Natural killer cell (primary cell): ENCODE data around the gene FAM131C. TPM values are rescaled to one million over a fixed set of nuclear protein-coding genes. Genes with fewer than 3 reads are reported as not detected.

ENCODE experiments used
- ATAC-seq, 3 donors: fragments of 150-1000 bp in 2 of 3; fragments of 200-7000 bp in 1 of 3; cut with Tn5 transposase; 1 replicate in 1 of 3; 2 replicates in 2 of 3; pipeline ENCODE4 v1.10.0; 2021; ENCODE audit warnings: mild to moderate bottlenecking in 2 of 3, moderate library complexity in 2 of 3
- DNase-seq, 2 donors: peaks; one replicate each; pipeline versions ENCODE4 v3.0.0 to v3.0.0-alpha.2; 2013 to 2021; ENCODE audit warnings: mixed read lengths in 1 of 2
- H3K27ac ChIP-seq: one replicate; pipeline ENCODE4 v1.5.1; 2013; ENCODE audit warnings: mild to moderate bottlenecking, low read length
- H3K27me3 ChIP-seq: one replicate; pipeline ENCODE4 v1.6.1; 2013; ENCODE audit warnings: low read length; ENCODE audit not compliant: control insufficient read depth, insufficient read depth
- H3K36me3 ChIP-seq: one replicate; pipeline ENCODE4 v1.6.1; 2013; ENCODE audit warnings: low read length; ENCODE audit not compliant: control insufficient read depth, insufficient read depth
- H3K4me1 ChIP-seq: one replicate; pipeline ENCODE4 v1.6.1; 2013; ENCODE audit warnings: low read length; ENCODE audit not compliant: control insufficient read depth, insufficient read depth
- H3K4me3 ChIP-seq: one replicate; pipeline ENCODE4 v1.5.1; 2013; ENCODE audit warnings: low read length
- H3K9me3 ChIP-seq: one replicate; pipeline ENCODE4 v1.6.1; 2013; ENCODE audit warnings: low read length; ENCODE audit not compliant: control insufficient read depth, insufficient read depth
- H3K27ac Mint-ChIP-seq, 2 donors: one replicate each; pipeline ENCODE4 v1.8.0; 2022; ENCODE audit warnings: mild to moderate bottlenecking in 2 of 2, mixed read lengths in 2 of 2, moderate library complexity in 1 of 2
- H3K27me3 Mint-ChIP-seq, 2 donors: one replicate each; pipeline ENCODE4 v1.8.0; 2022; ENCODE audit warnings: low read depth in 2 of 2, mixed read lengths in 2 of 2
- H3K36me3 Mint-ChIP-seq: one replicate; pipeline ENCODE4 v1.8.0; 2022; ENCODE audit warnings: mixed read lengths
- H3K4me1 Mint-ChIP-seq, 2 donors: one replicate each; pipeline ENCODE4 v1.8.0; 2022; ENCODE audit warnings: mixed read lengths in 2 of 2
- H3K4me3 Mint-ChIP-seq: one replicate; pipeline ENCODE4 v1.8.0; 2022; ENCODE audit warnings: mild to moderate bottlenecking, moderate library complexity, mixed read lengths
- H3K9me3 Mint-ChIP-seq, 2 donors: one replicate each; pipeline ENCODE4 v1.8.0; 2022; ENCODE audit warnings: mixed read lengths in 2 of 2
- CTCF ChIP-seq: fragments of 200-600 bp; IDR thresholded peaks from one replicate; pipeline ENCODE4 v1.8.0; 2022; ENCODE audit warnings: antibody characterized with exemption
- WGBS: methylation state at CpG from one replicate; pipeline ENCODE4 v1.1.7; 2013; ENCODE audit warnings: missing lambda C conversion rate; ENCODE audit not compliant: insufficient coverage; 5-methylcytosine and 5-hydroxymethylcytosine counted together
- intact Hi-C: fragments of 100-400 bp; cut with micrococcal nuclease; formaldehyde crosslinking; loops from one replicate; pipeline ENCODE4 v1.14.2; 2022
- total RNA-seq, 4 donors: library from RNA; stranded (reverse); fragments of 120-200 nt in 1 of 4; gene quantifications; one replicate each; pipeline versions ENCODE4 v1.2.3 to v1.2.4, GENCODE V29; 2013 to 2022

FAM131C gene
- total RNA-seq, 3 donors from 2014 or later (not counting 1 experiment from before 2014, with no cell fraction given) = not detected

- no peaks in the 10 kb centered on the region for H3K9me3 ChIP-seq
- H3K9me3 Mint-ChIP-seq = no peaks in the 10 kb centered on the region
- H3K4me1 Mint-ChIP-seq = peaks cover 9 to 10% of the 10 kb centered on the region in 2 donors
- no peak for TF ChIP-seq CTCF
- H3K36me3 ChIP-seq = no peaks in the 10 kb centered on the region
- no peak overlapping the region for H3K27ac Mint-ChIP-seq
- peaks cover 16% of the 10 kb centered on the region for H3K27me3 ChIP-seq
- ATAC-seq (no peak), DNase-seq (no peak)
- H3K27ac ChIP-seq = no peak overlapping the region
- H3K27me3 Mint-ChIP-seq = peaks cover 10 to 21% of the 10 kb centered on the region in 2 donors
- H3K4me3 ChIP-seq = no peak overlapping the region
- no peaks in the 10 kb centered on the region for H3K36me3 Mint-ChIP-seq
- no peak overlapping the region for H3K4me3 Mint-ChIP-seq
- intact Hi-C loops = no loop called here
- peaks cover 31% of the 10 kb centered on the region for H3K4me1 ChIP-seq
- 88% methylated on average over 13 of the region's 14 CpGs for WGBS
These were observed 2.8 kb upstream of the FAM131C start for GRCh38 chr1:16076031-16076864.

- Histone ChIP-seq H3K9me3 (no peaks in the 10 kb centered on the region), H3K27ac (no peak overlapping the region), H3K4me3 (no peak overlapping the region), H3K36me3 (no peaks in the 10 kb centered on the region), H3K27me3 (peaks cover 16% of the 10 kb centered on the region), H3K4me1 (peaks cover 39% of the 10 kb centered on the region)
- H3K27ac Mint-ChIP-seq = no peak overlapping the region
- 87% methylated on average over 11 of the region's 11 CpGs for WGBS
- intact Hi-C loops = no loop called here
- H3K4me3 Mint-ChIP-seq = no peak overlapping the region
- peaks cover 10 to 21% of the 10 kb centered on the region in 2 donors for H3K27me3 Mint-ChIP-seq
- no peak for DNase-seq
- H3K9me3 Mint-ChIP-seq = no peaks in the 10 kb centered on the region
- H3K4me1 Mint-ChIP-seq = peaks cover 9 to 15% of the 10 kb centered on the region in 2 donors
- no peak for ATAC-seq
- TF ChIP-seq CTCF = no peak
- H3K36me3 Mint-ChIP-seq = no peaks in the 10 kb centered on the region
These were observed 2.0 kb upstream of the FAM131C start for GRCh38 chr1:16075337-16076030.

- Mint-ChIP-seq H3K36me3 (no peaks in the 10 kb centered on the region), H3K27ac (peak overlapping the region in 1 of 2 donors; percentile 44), H3K4me1 (peaks cover 10 to 22% of the 10 kb centered on the region in 2 donors), H3K4me3 (peak overlapping the region; percentile 18), H3K9me3 (no peaks in the 10 kb centered on the region), H3K27me3 (peaks cover 10 to 21% of the 10 kb centered on the region in 2 donors)
- no peak for TF ChIP-seq CTCF
- intact Hi-C loops = no loop called here
- H3K4me3 ChIP-seq = no peak overlapping the region
- no peaks in the 10 kb centered on the region for H3K36me3 ChIP-seq
- H3K9me3 ChIP-seq = no peaks in the 10 kb centered on the region
- 83% methylated on average over 5 of the region's 5 CpGs for WGBS
- peaks cover 16% of the 10 kb centered on the region for H3K27me3 ChIP-seq
- no peak for DNase-seq
- H3K4me1 ChIP-seq = peaks cover 45% of the 10 kb centered on the region
- no peak for ATAC-seq
- H3K27ac ChIP-seq = no peak overlapping the region
These were observed 766 bp upstream of the FAM131C start for GRCh38 chr1:16074217-16074616.
